ENCODE measurements around the gene TRDMT1.

Gene TRDMT1

GRCh38 chr10:17210361-17210760 is 8.9 kb upstream of the TRDMT1 start:
- no peak for DNase-seq (ENCODE audit: low read depth in 2 of 2)

GRCh38 chr10:17209881-17210280 is 8.4 kb upstream of the TRDMT1 start:
- no peak for DNase-seq (ENCODE audit: low read depth in 2 of 2)

- no peak for DNase-seq (ENCODE audit: low read depth in 2 of 2)
These were observed 7.8 kb upstream of the TRDMT1 start for GRCh38 chr10:17209302-17209701.

DNA sequence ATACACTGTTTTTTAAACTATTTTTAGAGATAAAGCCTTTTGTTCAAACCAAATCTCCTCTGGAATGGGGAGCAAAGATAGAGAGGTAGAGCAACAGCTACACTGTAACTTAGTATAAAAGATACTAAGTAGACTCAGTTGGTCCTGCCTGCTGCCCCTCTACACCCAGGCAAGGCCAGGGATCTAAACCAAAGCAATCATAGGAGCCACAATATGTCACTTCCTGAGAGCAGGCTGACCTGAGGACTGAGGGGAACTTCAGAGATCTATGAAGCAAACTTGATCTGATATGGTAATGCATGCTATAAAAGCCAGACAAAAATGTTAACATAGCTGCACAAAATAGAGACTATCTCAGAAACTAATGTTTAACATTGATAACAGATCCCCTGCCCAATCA is 7.0 kb upstream of the TRDMT1 start:
- DNase-seq (ENCODE audit: low read depth in 2 of 2), result no peak

DNA sequence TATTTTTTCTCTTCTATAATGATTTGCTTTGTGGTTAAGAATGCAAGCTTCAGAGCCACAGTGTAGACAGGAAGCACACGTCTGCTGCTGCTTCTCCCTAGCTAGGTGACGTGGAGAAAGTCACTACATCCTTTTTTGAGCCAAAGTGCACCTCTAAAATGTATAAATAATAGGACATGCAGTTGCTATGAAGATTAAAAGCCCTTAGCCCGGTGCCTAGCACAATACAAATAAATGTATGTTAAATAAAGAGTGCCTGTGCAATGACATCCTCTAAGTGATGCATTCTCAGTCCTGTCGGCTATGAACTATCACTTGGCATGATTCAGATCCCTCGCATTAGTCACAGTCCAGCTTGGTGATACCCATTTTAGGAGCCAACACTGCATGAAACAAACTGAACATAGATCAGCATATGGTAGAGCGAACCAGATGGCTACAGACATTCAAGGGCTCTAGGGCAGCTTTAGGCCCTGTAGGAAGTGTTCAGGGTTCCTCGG is 4.8 kb upstream of the TRDMT1 start:
- DNase-seq (ENCODE audit: low read depth in 2 of 2), result peak in 1 of 2 donors; percentile 17

DNA sequence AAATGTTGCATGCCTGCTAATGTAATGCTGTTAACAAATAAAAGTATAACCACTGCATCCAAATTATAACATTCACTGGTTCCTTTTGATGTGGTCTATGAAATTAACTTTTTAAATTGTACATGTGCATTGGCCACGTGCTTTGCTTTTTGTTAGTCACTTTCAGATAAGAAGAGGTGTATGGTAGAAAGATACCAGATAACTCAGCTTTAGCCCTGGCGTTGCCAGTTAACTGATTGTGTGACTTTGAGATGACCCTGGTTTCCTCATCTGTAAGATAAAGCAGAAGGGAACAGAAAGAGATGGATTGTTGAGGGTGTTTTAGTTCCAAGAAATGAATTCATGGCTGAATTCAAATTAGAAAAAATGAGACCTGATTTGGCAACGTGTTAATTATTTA is 1.9 kb upstream of the TRDMT1 start:
- no peak for DNase-seq (ENCODE audit: low read depth in 2 of 2)

GRCh38 chr10:17202999-17203398 is 1.5 kb upstream of the TRDMT1 start:
- DNase-seq (ENCODE audit: low read depth in 2 of 2), result no peak

DNA sequence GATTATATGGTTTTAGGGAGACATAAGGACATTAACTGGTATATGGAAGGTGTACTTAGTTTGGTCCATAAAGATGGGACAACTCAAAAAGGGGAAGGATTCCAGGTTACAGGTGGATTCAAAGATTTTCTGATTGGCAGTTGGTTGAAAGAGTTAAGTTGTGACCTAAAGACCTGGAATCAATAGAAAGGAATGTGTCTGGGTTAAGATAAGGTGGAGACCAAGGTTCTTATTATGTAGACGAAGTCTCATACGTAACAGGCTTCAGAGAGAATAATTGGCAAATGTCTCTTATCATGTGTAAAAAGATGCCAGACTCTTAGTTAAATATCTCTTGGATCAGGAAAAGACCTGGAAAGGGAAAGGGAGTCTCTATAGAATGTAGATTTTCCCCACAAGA is 1.0 kb upstream of the TRDMT1 start:
- DNase-seq (ENCODE audit: low read depth in 2 of 2), result no peak

GRCh38 chr10:17201794-17202116 is 283 bp upstream of the TRDMT1 start:
- no peak for DNase-seq (ENCODE audit: low read depth in 2 of 2)

GRCh38 chr10:17200001-17200911 is 1.2 kb downstream of the TRDMT1 start:
- DNase-seq (ENCODE audit: low read depth in 2 of 2), result no peak

GRCh38 chr10:17199351-17199804 is 2.1 kb downstream of the TRDMT1 start:
- no peak for DNase-seq (ENCODE audit: low read depth in 2 of 2)

GRCh38 chr10:17196573-17196972 is 4.9 kb downstream of the TRDMT1 start:
- no peak for DNase-seq (ENCODE audit: low read depth in 2 of 2)

- DNase-seq (ENCODE audit: low read depth in 2 of 2), result no peak
These were observed 5.4 kb downstream of the TRDMT1 start for GRCh38 chr10:17196045-17196444.

- DNase-seq (ENCODE audit: low read depth in 2 of 2), result no peak
These were observed 6.4 kb downstream of the TRDMT1 start for GRCh38 chr10:17195083-17195482.

DNA sequence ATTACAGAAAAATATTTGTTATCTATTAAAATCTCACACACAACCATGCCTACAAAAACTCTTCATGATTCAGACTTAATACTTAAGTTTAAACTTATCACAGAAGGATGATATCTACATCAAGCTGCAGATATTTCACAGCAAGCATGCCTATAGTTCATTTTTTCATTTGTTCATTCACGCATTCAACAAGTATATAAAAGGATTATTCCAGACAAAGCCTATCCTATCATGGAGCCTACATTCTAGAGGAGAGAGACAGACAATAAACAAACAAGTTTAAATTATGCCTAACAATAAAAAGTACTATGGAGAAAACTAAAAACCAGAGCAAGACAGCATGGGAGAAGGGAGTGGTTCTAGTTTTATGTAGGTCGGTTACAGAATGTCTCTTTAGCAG is 10.9 kb downstream of the TRDMT1 start:
- no peak for DNase-seq (ENCODE audit: low read depth in 2 of 2)

- no peak for DNase-seq (ENCODE audit: low read depth in 2 of 2)
These were observed 12.8 kb downstream of the TRDMT1 start for GRCh38 chr10:17188644-17189172.

GRCh38 chr10:17185873-17186272 is 15.6 kb downstream of the TRDMT1 start:
- DNase-seq (ENCODE audit: low read depth in 2 of 2), result no peak

DNA sequence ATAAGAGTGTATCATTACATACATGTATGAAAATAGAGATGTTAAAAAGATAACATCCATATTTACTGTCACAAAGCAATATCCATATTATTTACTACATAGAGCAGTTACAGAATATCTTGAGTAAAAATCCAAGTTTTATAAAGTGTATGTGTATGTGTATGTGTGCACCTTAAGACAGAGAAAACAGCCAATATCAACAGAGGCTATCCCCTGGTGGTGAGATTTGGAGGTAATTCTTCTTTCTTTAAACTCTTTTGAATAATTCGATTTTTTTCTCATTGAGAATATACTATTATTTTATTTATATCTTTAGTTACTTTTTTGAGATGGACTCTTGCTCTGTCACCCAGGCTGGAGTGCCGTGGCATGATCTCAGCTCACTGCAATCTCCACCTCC is 18.4 kb downstream of the TRDMT1 start:
- DNase-seq (ENCODE audit: low read depth in 2 of 2), result no peak

GRCh38 chr10:17181751-17182150 is 19.7 kb downstream of the TRDMT1 start:
- DNase-seq (ENCODE audit: low read depth in 2 of 2), result no peak

DNA sequence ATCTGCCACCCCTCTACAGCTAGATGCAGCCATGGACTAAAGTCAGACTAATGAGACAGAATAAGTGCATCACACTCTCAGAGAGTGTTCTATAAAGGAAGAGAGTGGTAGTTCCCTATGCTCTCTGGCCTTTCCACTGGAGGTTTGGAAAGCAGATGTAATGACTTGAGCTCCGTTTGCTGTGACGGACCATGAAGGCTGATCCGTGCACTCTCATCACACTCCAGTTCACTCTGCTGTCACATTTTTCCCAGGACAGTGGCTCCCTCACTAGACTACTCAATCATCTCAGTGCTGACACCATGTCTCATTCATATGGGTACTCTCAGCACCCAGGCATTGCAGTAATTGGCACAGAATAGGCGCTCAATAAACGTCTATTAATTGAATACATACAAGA is 20.4 kb downstream of the TRDMT1 start:
- DNase-seq (ENCODE audit: low read depth in 2 of 2), result no peak

DNA sequence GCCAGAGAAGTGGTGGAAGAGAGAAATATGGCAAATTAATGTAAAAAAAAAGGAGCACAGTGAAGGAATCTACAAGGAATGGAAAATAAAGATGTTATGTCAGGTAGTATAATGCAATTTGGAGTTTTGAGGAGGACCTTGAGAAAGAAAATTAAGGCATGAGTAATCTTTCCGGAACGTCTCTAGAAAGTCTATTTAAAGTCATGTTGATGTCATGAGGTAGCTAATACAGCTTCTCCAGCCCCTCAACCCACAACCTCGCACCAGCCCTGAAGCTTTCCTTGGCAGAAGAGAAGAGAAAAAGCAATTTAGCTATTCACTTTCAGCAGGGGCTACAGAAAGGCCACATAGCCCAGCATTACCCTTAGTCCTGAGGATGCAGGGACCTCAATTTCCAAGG is 22.5 kb downstream of the TRDMT1 start:
- no peak for DNase-seq (ENCODE audit: low read depth in 2 of 2)

GRCh38 chr10:17178006-17178405 is 23.5 kb downstream of the TRDMT1 start:
- DNase-seq (ENCODE audit: low read depth in 2 of 2), result no peak

DNA sequence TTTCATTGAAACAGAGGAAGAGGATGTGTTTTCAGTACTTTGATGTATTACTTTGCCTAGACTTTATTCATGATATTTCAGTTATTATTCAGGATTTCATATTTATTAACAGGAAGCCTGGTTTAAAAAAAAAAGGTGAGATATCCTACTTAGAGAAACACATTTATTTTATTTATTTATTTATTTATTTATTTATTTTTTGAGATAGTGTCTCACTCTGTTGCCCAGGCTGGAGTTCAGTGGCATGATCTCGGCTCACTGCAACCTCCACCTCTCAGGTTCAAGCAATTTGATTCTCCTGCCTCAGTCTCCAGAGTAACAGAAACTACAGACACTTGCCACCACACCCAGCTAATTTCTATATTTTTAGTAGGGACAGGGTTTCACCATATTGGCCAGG is 24.5 kb downstream of the TRDMT1 start:
- no peak for DNase-seq (ENCODE audit: low read depth in 2 of 2)

All from stimulated activated CD8-positive, alpha-beta memory T cell treated with anti-CD3 and anti-CD28 coated beads, Interleukin-7, amount 100 ng/mL, for 4 hours (primary cell).